Osteocyte (in vitro differentiated cells): ENCODE measurements around the gene RGS12. TPM values are rescaled to one million over a fixed set of nuclear protein-coding genes. Genes with fewer than 3 reads are reported as not detected.
A peak's percentile ranks its signal among the peaks of the same experiment; 100 is the strongest.

Experiments
- DNase-seq: peaks from one replicate; pipeline ENCODE4 v3.0.0; 2021; ENCODE audit warnings: mixed read lengths; ENCODE audit not compliant: unreplicated experiment; ENCODE audit errors: extremely low spot score
- H3K27ac Mint-ChIP-seq: one replicate; pipeline ENCODE4 v1.8.0; 2021; ENCODE audit warnings: mild to moderate bottlenecking, mixed read lengths; ENCODE audit not compliant: unreplicated experiment
- H3K27me3 Mint-ChIP-seq: one replicate; pipeline ENCODE4 v1.8.0; 2021; ENCODE audit warnings: mixed read lengths; ENCODE audit not compliant: unreplicated experiment
- H3K36me3 Mint-ChIP-seq: one replicate; pipeline ENCODE4 v1.8.0; 2021; ENCODE audit warnings: mixed read lengths; ENCODE audit not compliant: unreplicated experiment
- H3K4me1 Mint-ChIP-seq: one replicate; pipeline ENCODE4 v1.8.0; 2021; ENCODE audit warnings: mixed read lengths; ENCODE audit not compliant: unreplicated experiment
- H3K4me3 Mint-ChIP-seq: one replicate; pipeline ENCODE4 v1.8.0; 2021; ENCODE audit warnings: mild to moderate bottlenecking, moderate library complexity, mixed read lengths; ENCODE audit not compliant: unreplicated experiment
- H3K9me3 Mint-ChIP-seq: one replicate; pipeline ENCODE4 v1.8.0; 2021; ENCODE audit warnings: mixed read lengths; ENCODE audit not compliant: unreplicated experiment
- CTCF ChIP-seq: fragments of 200-600 bp; sonication (generic); IDR thresholded peaks from 2 replicates; pipeline ENCODE4 v1.5.0; 2021; ENCODE audit warnings: antibody characterized with exemption, mild to moderate bottlenecking, moderate library complexity
- total RNA-seq: library from RNA; stranded (reverse); gene quantifications from 2 replicates; pipeline ENCODE4 v1.2.1, GENCODE V29; 2021

Gene RGS12
- total RNA-seq, 1 donor from 2014 or later: 32.5 TPM

DNA sequence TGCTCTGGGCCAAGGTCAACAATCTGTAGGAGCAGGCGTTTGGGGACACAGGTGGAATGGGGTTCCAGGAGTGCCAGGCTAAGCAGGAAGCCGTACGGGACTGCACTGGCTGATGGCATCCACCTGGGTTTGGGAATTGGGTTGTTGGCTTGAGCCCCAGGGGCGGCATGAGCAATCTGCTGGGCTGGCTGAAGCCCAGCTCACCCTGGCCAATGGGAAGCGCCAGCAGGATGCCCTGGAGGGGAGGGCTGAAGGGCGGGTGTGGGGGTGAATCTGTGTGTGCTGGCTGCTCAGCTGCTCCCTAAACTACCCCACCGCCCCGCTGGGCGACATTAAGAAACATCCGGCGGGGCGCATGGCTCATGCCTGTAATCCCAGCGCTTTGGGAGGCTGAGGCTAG is 8.9 kb upstream of the RGS12 start:
- H3K27ac Mint-ChIP-seq: no peak overlapping the region
- no peak for TF ChIP-seq CTCF

GRCh38 chr4:3284734-3285557 is 7.9 kb upstream of the RGS12 start:
- Mint-ChIP-seq H3K4me1 (no peaks in the 10 kb centered on the region), H3K36me3 (no peaks in the 10 kb centered on the region), H3K9me3 (peaks cover 7% of the 10 kb centered on the region), H3K4me3 (no peak overlapping the region), H3K27me3 (peaks cover 10% of the 10 kb centered on the region), H3K27ac (no peak overlapping the region)
- no peak for DNase-seq
- no peak for TF ChIP-seq CTCF

More for the DNA sequence above, 8.9 kb upstream of the RGS12 start:
- no peaks in the 10 kb centered on the region for H3K36me3 Mint-ChIP-seq
- peaks cover 7% of the 10 kb centered on the region for H3K9me3 Mint-ChIP-seq
- H3K27me3 Mint-ChIP-seq: peaks cover 14% of the 10 kb centered on the region
- H3K4me1 Mint-ChIP-seq: no peaks in the 10 kb centered on the region
- DNase-seq: peak; percentile 66
- H3K4me3 Mint-ChIP-seq: no peak overlapping the region

DNA sequence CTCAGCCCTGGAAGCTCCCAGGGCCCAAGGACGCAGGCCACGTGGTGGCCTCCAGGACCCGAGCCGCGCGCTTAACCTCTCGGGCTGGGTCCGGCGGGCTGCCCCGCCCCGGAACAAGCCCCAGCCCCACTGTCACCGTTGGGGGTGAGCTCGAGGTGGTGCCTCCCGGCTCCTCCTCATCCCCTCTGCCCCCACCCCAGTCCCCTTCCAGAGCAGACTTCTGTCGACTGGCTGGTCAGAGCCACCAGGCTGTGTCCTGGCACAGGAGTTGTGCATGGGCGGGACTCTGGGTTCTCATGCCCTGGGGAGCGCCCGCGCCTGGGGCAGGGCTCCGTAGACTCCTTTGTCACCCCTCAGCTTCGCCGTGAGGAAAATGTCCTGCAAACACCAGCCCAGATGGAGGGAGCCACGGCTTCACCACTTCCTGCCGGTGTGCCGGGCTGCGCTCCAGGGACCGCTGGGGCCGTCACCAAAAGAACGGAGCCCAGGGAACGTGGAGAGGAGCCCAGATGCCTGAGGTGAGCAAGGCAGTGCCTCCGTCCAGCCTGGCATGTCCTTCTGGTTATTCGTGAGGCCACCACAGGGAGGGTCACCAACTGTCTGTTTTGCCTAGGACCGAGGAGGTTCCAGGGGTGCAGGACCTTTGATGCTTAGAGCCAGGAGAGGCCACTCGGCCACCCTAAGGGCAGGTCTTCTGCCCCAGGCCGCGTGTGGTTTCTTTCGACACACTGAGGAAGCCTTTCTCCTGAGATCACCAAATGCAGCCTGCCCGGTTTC is 7.1 kb upstream of the RGS12 start:
- Mint-ChIP-seq H3K27ac (no peak overlapping the region), H3K4me1 (no peaks in the 10 kb centered on the region), H3K9me3 (peaks cover 7% of the 10 kb centered on the region), H3K4me3 (no peak overlapping the region), H3K36me3 (no peaks in the 10 kb centered on the region), H3K27me3 (peaks cover 8% of the 10 kb centered on the region)
- peak; percentile 81 for DNase-seq
- TF ChIP-seq CTCF: no peak

GRCh38 chr4:3286335-3287175 is 6.3 kb upstream of the RGS12 start:
- peaks cover 3% of the 10 kb centered on the region for H3K4me1 Mint-ChIP-seq
- no peak for TF ChIP-seq CTCF
- H3K36me3 Mint-ChIP-seq: no peaks in the 10 kb centered on the region
- no peak overlapping the region for H3K27ac Mint-ChIP-seq
- peaks cover 4% of the 10 kb centered on the region for H3K9me3 Mint-ChIP-seq
- DNase-seq: peak; percentile 78
- H3K27me3 Mint-ChIP-seq: peaks cover 6% of the 10 kb centered on the region
- H3K4me3 Mint-ChIP-seq: no peak overlapping the region
